HFFc6 (cell line): ENCODE measurements around the gene LIN7B. TPM values are rescaled to one million over a fixed set of nuclear protein-coding genes. Genes with fewer than 3 reads are reported as not detected.

Source experiments
- DNase-seq: peaks from one replicate; pipeline ENCODE4 v3.0.0-alpha.2; 2018
- H3K27ac Mint-ChIP-seq: 2 replicates; pipeline ENCODE4 v1.8.0; 2020; ENCODE audit warnings: mild to moderate bottlenecking, mixed read lengths
- H3K27me3 Mint-ChIP-seq: 2 replicates; pipeline ENCODE4 v1.8.0; 2021; ENCODE audit warnings: mild to moderate bottlenecking, moderate library complexity, mixed read lengths; ENCODE audit not compliant: insufficient read depth
- H3K36me3 Mint-ChIP-seq: 2 replicates; pipeline ENCODE4 v1.8.0; 2021; ENCODE audit warnings: low read depth, mixed read lengths
- H3K4me1 Mint-ChIP-seq: 2 replicates; pipeline ENCODE4 v1.8.0; 2020; ENCODE audit warnings: low read depth, mixed read lengths
- H3K4me3 Mint-ChIP-seq: 2 replicates; pipeline ENCODE4 v1.8.0; 2020; ENCODE audit warnings: mild to moderate bottlenecking, moderate library complexity, mixed read lengths
- H3K9me3 Mint-ChIP-seq: 2 replicates; pipeline ENCODE4 v1.8.0; 2020; ENCODE audit warnings: mild to moderate bottlenecking, mixed read lengths
- CTCF ChIP-seq: fragments of 200-600 bp; sonication (generic); IDR thresholded peaks from 2 replicates; pipeline ENCODE4 v1.5.0; 2021; ENCODE audit warnings: antibody characterized with exemption, mild to moderate bottlenecking
- total RNA-seq, 6 experiments: library from RNA; stranded (reverse); fragmentation: NEBNext Ultra II Directional; extraction: Animal tissue kit (Norgen Biotek cat#: 25700); gene quantifications; 2 replicates in 1 of 6; 3 replicates in 5 of 6; pipeline ENCODE4 v1.2.3, GENCODE V29; 2021

LIN7B gene
- total RNA-seq, 6 experiments from 2014 or later: 9.3 to 12.7 (median 10.2) TPM

GRCh38 chr19:49165865-49166301, 51.7 kb downstream of the LIN7B start:
- TF ChIP-seq CTCF: peak; percentile 10; the same call in 1 of the 2 replicates

GRCh38 chr19:49167857-49168409, 53.8 kb downstream of the LIN7B start:
- Mint-ChIP-seq H3K27me3 (no peaks in the 10 kb centered on the region; the same call in 1 of the 2 replicates), H3K9me3 (no peaks in the 10 kb centered on the region), H3K4me3 (no peak overlapping the region), H3K36me3 (no peaks in the 10 kb centered on the region; the same call in 1 of the 2 replicates), H3K27ac (no peak overlapping the region), H3K4me1 (no peaks in the 10 kb centered on the region)
- no peak for TF ChIP-seq CTCF
- no peak for DNase-seq

More at GRCh38 chr19:49165865-49166301, 51.7 kb downstream of the LIN7B start:
- no peaks in the 10 kb centered on the region; the same call in 1 of the 2 replicates for H3K27me3 Mint-ChIP-seq
- H3K4me1 Mint-ChIP-seq: peaks cover 10% of the 10 kb centered on the region
- H3K27ac Mint-ChIP-seq: no peak overlapping the region
- H3K36me3 Mint-ChIP-seq: peaks cover 2% of the 10 kb centered on the region; the same call in 1 of the 2 replicates
- DNase-seq: no peak
- H3K4me3 Mint-ChIP-seq: no peak overlapping the region
- no peaks in the 10 kb centered on the region for H3K9me3 Mint-ChIP-seq

Other genes starting within 250 kb of the LIN7B start
- 10 to 100 TPM in 4 of 6 experiments, 1 to 10 TPM in 2; 7.7 to 15.1 (median 13.2) TPM for gene PLEKHA4, start 245.8 kb upstream of the LIN7B start, total RNA-seq
- 10 to 100 TPM; 70.2 to 97.3 (median 89.6) TPM for gene PPP1R15A, start 241.9 kb upstream of the LIN7B start, total RNA-seq
- under 1 TPM in 1 of 6 experiments, not detected in 5; 0.38 TPM for gene TULP2, start 215.6 kb upstream of the LIN7B start, total RNA-seq
- gene NUCB1, start 214.1 kb upstream of the LIN7B start, total RNA-seq: 100 to 1,000 TPM; 129 to 160 (median 152) TPM
- not detected for gene DHDH, start 180.7 kb upstream of the LIN7B start, total RNA-seq
- gene BAX, start 159.5 kb upstream of the LIN7B start, total RNA-seq: 100 to 1,000 TPM; 223 to 260 (median 244) TPM
- gene FTL, start 149.1 kb upstream of the LIN7B start, total RNA-seq: 1,000 to 10,000 TPM; 2,438 to 4,450 (median 3,824) TPM
- 10 to 100 TPM; 76.0 to 90.8 (median 87.5) TPM for gene GYS1, start 121.1 kb upstream of the LIN7B start, total RNA-seq
- 100 to 1,000 TPM; 131 to 161 (median 159) TPM for gene RUVBL2, start 120.5 kb upstream of the LIN7B start, total RNA-seq
- gene LHB, start 97.3 kb upstream of the LIN7B start, total RNA-seq: under 1 TPM in 1 of 6 experiments, not detected in 5; 0.46 TPM
- not detected for gene CGB3, start 90.0 kb upstream of the LIN7B start, total RNA-seq
- under 1 TPM in 1 of 6 experiments, not detected in 5; 0.55 TPM for gene CGB2, start 82.5 kb upstream of the LIN7B start, total RNA-seq
- 1 to 10 TPM in 1 of 6 experiments, under 1 TPM in 1, not detected in 4; 0.38 to 1.0 TPM for gene CGB1, start 77.5 kb upstream of the LIN7B start, total RNA-seq
- under 1 TPM in 2 of 6 experiments, not detected in 4; 0.23 to 0.75 TPM for gene CGB5, start 70.5 kb upstream of the LIN7B start, total RNA-seq
- gene CGB8, start 65.3 kb upstream of the LIN7B start, total RNA-seq: 1 to 10 TPM in 4 of 6 experiments, under 1 TPM in 1, not detected in 1; 0.83 to 3.8 (median 3.7) TPM
- gene CGB7, start 56.6 kb upstream of the LIN7B start, total RNA-seq: 1 to 10 TPM in 4 of 6 experiments, under 1 TPM in 2; 0.36 to 2.2 (median 2.1) TPM
- gene NTF4, start 49.6 kb upstream of the LIN7B start, total RNA-seq: 1 to 10 TPM in 2 of 6 experiments, under 1 TPM in 2, not detected in 2; 0.82 to 1.5 (median 1.1) TPM
- gene KCNA7, start 41.7 kb upstream of the LIN7B start, total RNA-seq: not detected
- 100 to 1,000 TPM; 134 to 164 (median 156) TPM for gene SNRNP70, start 28.9 kb upstream of the LIN7B start, total RNA-seq
- gene C19orf73, start 4.8 kb downstream of the LIN7B start, total RNA-seq: 1 to 10 TPM in 1 of 6 experiments, under 1 TPM in 5; 0.60 to 1.1 (median 0.71) TPM
- gene PPFIA3, start 5.2 kb downstream of the LIN7B start, total RNA-seq: 1 to 10 TPM; 1.9 to 2.4 (median 2.3) TPM
- not detected for gene HRC, start 41.0 kb downstream of the LIN7B start, total RNA-seq
- 10 to 100 TPM; 25.5 to 32.5 (median 30.5) TPM for gene TRPM4, start 43.4 kb downstream of the LIN7B start, total RNA-seq
- under 1 TPM in 5 of 6 experiments, not detected in 1; 0.26 to 0.53 (median 0.40) TPM for gene SLC6A16, start 210.8 kb downstream of the LIN7B start, total RNA-seq
- gene CD37, start 221.0 kb downstream of the LIN7B start, total RNA-seq: not detected
- gene TEAD2, start 248.0 kb downstream of the LIN7B start, total RNA-seq: 10 to 100 TPM; 16.5 to 23.1 (median 20.8) TPM
- gene DKKL1, start 249.5 kb downstream of the LIN7B start, total RNA-seq: not detected